Neuronal stem cell (in vitro differentiated cells): ENCODE results near the gene GPR35.

Experiments used
- DNase-seq: peaks from one replicate; pipeline ENCODE4 v3.0.0-alpha.2; 2013; ENCODE audit warnings: low spot score
- H2AFZ ChIP-seq: one replicate; pipeline ENCODE4 v1.6.1; 2013; ENCODE audit warnings: mild to moderate bottlenecking, low read length, inconsistent platforms
- H2AK5ac ChIP-seq: 2 replicates; pipeline ENCODE4 v1.6.1; 2013; ENCODE audit warnings: low read depth, mild to moderate bottlenecking, inconsistent platforms, low read length, moderate library complexity, mixed read lengths
- H2BK120ac ChIP-seq: 2 replicates; pipeline ENCODE4 v1.6.1; 2013; ENCODE audit warnings: low read depth, mild to moderate bottlenecking, inconsistent platforms, low read length, moderate library complexity, mixed read lengths
- H2BK12ac ChIP-seq: one replicate; pipeline ENCODE4 v1.6.1; 2013; ENCODE audit warnings: low read length, inconsistent platforms
- H2BK15ac ChIP-seq: 2 replicates; pipeline ENCODE4 v1.6.1; 2013; ENCODE audit warnings: mild to moderate bottlenecking, low read length, inconsistent platforms, mixed read lengths
- H2BK5ac ChIP-seq: one replicate; pipeline ENCODE4 v1.6.1; 2013; ENCODE audit warnings: inconsistent platforms, mild to moderate bottlenecking, low read length, moderate library complexity
- H3K14ac ChIP-seq: one replicate; pipeline ENCODE4 v1.6.1; 2013; ENCODE audit warnings: low read length, inconsistent platforms
- H3K18ac ChIP-seq: 2 replicates; pipeline ENCODE4 v1.6.1; 2013; ENCODE audit warnings: low read length, inconsistent platforms
- H3K23ac ChIP-seq: 2 replicates; pipeline ENCODE4 v1.6.1; 2013; ENCODE audit warnings: low read depth, mild to moderate bottlenecking, mixed read lengths, low read length, inconsistent platforms; ENCODE audit not compliant: poor library complexity
- H3K27ac ChIP-seq: replicated peaks from 3 replicates; pipeline ENCODE4 v1.5.1; 2013; ENCODE audit warnings: low read length, inconsistent platforms
- H3K27me3 ChIP-seq, 3 experiments: 2 replicates each; pipeline ENCODE4 v1.6.1; 2013; ENCODE audit warnings: low read length in 3 of 3, mild to moderate bottlenecking in 2 of 3, inconsistent platforms in 1 of 3, low read depth in 1 of 3, mixed read lengths in 1 of 3, moderate library complexity in 1 of 3; ENCODE audit not compliant: control insufficient read depth in 3 of 3, insufficient read depth in 3 of 3
- H3K36me3 ChIP-seq, 2 donors: replicated peaks in 1 of 2; 2 replicates each; pipeline ENCODE4 v1.6.1; 2013; ENCODE audit warnings: low read length in 2 of 2; ENCODE audit not compliant: control insufficient read depth in 2 of 2, insufficient read depth in 2 of 2
- H3K4ac ChIP-seq: 2 replicates; pipeline ENCODE4 v1.6.1; 2013; ENCODE audit warnings: inconsistent platforms, mild to moderate bottlenecking, low read length, moderate library complexity
- H3K4me1 ChIP-seq, 2 donors: 1 replicate in 1 of 2; 2 replicates in 1 of 2; pipeline ENCODE4 v1.6.1; 2013; ENCODE audit warnings: low read length in 2 of 2, low read depth in 1 of 2; ENCODE audit not compliant: control insufficient read depth in 2 of 2, insufficient read depth in 1 of 2
- H3K4me2 ChIP-seq: one replicate; pipeline ENCODE4 v1.6.1; 2013; ENCODE audit warnings: mild to moderate bottlenecking, low read length, inconsistent platforms; ENCODE audit not compliant: insufficient read depth, poor library complexity, severe bottlenecking
- H3K4me3 ChIP-seq, 2 donors: 2 replicates each; pipeline ENCODE4 v1.5.1; 2013; ENCODE audit warnings: low read length in 2 of 2, mild to moderate bottlenecking in 2 of 2, inconsistent platforms in 1 of 2, moderate library complexity in 1 of 2
- H3K79me1 ChIP-seq: one replicate; pipeline ENCODE4 v1.6.1; 2013; ENCODE audit warnings: low read depth, mild to moderate bottlenecking, inconsistent platforms, low read length, moderate library complexity
- H3K9ac ChIP-seq: one replicate; pipeline ENCODE4 v1.6.1; 2013; ENCODE audit warnings: mild to moderate bottlenecking, low read depth, low read length, inconsistent platforms; ENCODE audit not compliant: poor library complexity
- H3K9me3 ChIP-seq, 2 donors: replicated peaks in 1 of 2; 2 replicates each; pipeline versions ENCODE3 to v1.6.1; 2013; ENCODE audit warnings: low read length in 2 of 2, mild to moderate bottlenecking in 2 of 2, inconsistent platforms in 1 of 2, low read depth in 1 of 2, mixed read lengths in 1 of 2, moderate library complexity in 1 of 2; ENCODE audit not compliant: control insufficient read depth in 2 of 2, insufficient read depth in 1 of 2
- H4K8ac ChIP-seq: one replicate; pipeline ENCODE4 v1.6.1; 2013; ENCODE audit warnings: low read depth, mild to moderate bottlenecking, inconsistent platforms, low read length, moderate library complexity
- H4K91ac ChIP-seq: one replicate; pipeline ENCODE4 v1.6.1; 2013; ENCODE audit warnings: low read length, low read depth, mild to moderate bottlenecking, inconsistent platforms; ENCODE audit not compliant: poor library complexity
- WGBS, 2 donors: extraction: QIAGEN DNeasy Blood & Tissue Kit; methylation state at CpG; one replicate each; pipeline ENCODE4 v1.1.7; 2013; ENCODE audit warnings: missing lambda C conversion rate in 2 of 2, mixed read lengths in 1 of 2; ENCODE audit not compliant: insufficient read length in 2 of 2, insufficient replicate concordance in 1 of 2; ENCODE audit errors: extremely low coverage in 2 of 2; 5-methylcytosine and 5-hydroxymethylcytosine counted together

GPR35 gene

DNA sequence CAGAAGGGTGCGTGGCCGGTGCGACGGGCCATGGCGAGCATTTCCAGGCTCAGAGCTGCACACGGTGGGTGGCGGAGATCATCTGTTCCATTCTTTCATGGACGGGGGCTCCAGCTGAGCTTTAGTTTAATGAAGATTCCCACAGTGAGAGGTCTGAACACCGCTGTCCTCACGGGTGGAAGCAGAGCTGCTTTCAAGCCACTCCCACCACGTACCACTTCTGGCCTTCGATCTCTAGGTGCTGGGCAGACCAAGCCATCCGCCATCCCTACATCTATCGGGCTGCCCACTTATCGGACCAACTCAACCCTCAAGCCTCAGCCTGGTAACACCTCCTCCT is 18.5 kb downstream of the GPR35 start:
- peaks cover 4 to 9% of the 10 kb centered on the region in 2 donors for H3K4me1 ChIP-seq
- H3K18ac ChIP-seq, result no peak overlapping the region
- peaks cover 3% of the 10 kb centered on the region for H3K79me1 ChIP-seq
- H2BK5ac ChIP-seq, result peak overlapping the region; percentile 79
- H3K27ac ChIP-seq, result no peak overlapping the region
- H3K27me3 ChIP-seq, result peaks cover 0 to 33% (median 0%) of the 10 kb centered on the region in 3 experiments
- H3K14ac ChIP-seq, result no peak overlapping the region
- no peak overlapping the region for H2AFZ ChIP-seq
- H2AK5ac ChIP-seq, result peak overlapping the region; percentile 49
- no peak overlapping the region for H3K23ac ChIP-seq
- no peak overlapping the region for H3K4me2 ChIP-seq
- no peak overlapping the region for H2BK120ac ChIP-seq
- no peak overlapping the region for H2BK12ac ChIP-seq
- no peak for DNase-seq
- no peak overlapping the region for H4K91ac ChIP-seq
- H3K4ac ChIP-seq, result no peak overlapping the region
- H2BK15ac ChIP-seq, result peak overlapping the region; percentile 14
- WGBS, 2 donors, result no CpG with 5 or more reads among the region's 15 CpGs
- H3K36me3 ChIP-seq, result no peaks in the 10 kb centered on the region
- H4K8ac ChIP-seq, result no peak overlapping the region
- no peak overlapping the region for H3K4me3 ChIP-seq
- H3K9me3 ChIP-seq, result no peaks in the 10 kb centered on the region
- H3K9ac ChIP-seq, result peak overlapping the region; percentile 63

GRCh38 chr2:240644171-240644651 is 18.9 kb downstream of the GPR35 start:
- no peak overlapping the region for H3K23ac ChIP-seq
- WGBS, 2 donors, result no CpG with 5 or more reads among the region's 14 CpGs
- no peak for DNase-seq

DNA sequence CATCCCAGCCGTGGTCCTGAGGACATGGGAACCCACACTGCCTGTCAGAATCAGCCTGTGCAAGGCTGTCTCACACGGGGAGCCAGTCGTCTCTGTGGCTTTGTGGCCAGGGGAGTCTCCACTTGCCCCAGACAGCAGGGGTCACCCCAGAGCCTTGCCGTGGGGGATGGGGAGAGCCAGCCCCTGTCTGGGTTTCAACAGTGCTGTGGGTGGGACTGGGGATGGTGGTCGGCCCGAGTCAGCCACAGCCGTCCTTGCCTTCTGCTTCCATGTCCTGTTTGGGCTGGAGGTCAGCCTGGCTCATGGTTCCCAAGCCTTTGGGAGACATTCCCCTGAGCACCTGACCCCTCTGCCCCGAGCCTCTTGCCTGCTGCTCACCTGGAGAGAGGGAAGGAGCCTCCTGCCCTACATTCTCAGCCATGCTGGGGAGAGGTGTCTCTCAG is 19.6 kb downstream of the GPR35 start:
- Histone ChIP-seq H2BK5ac (no peak overlapping the region), H3K4me2 (no peak overlapping the region), H3K4ac (no peak overlapping the region), H3K14ac (peak overlapping the region; percentile 38), H3K36me3 (no peaks in the 10 kb centered on the region), H3K4me1 (peaks cover 4 to 11% of the 10 kb centered on the region in 2 donors), H3K4me3 (no peak overlapping the region), H2BK120ac (no peak overlapping the region), H2BK15ac (peak overlapping the region; percentile 71), H3K9me3 (no peaks in the 10 kb centered on the region), H3K27ac (no peak overlapping the region), H3K23ac (no peak overlapping the region), H4K91ac (no peak overlapping the region), H4K8ac (peak overlapping the region; percentile 17), H3K79me1 (peaks cover 3% of the 10 kb centered on the region), H3K27me3 (peaks cover 0 to 41% (median 0%) of the 10 kb centered on the region in 3 experiments), H2AFZ (no peak overlapping the region), H2AK5ac (peak overlapping the region; percentile 68), H3K9ac (peak overlapping the region; percentile 44), H3K18ac (peak overlapping the region; percentile 64), H2BK12ac (peak overlapping the region; percentile 75)
- WGBS, 2 donors, result no CpG with 5 or more reads among the region's 8 CpGs
- no peak for DNase-seq

More at GRCh38 chr2:240644171-240644651, 18.9 kb downstream of the GPR35 start:
- H3K4me3 ChIP-seq, result no peak overlapping the region
- no peak overlapping the region for H2BK15ac ChIP-seq
- H2BK5ac ChIP-seq, result peak overlapping the region; percentile 79
- no peaks in the 10 kb centered on the region for H3K36me3 ChIP-seq
- no peak overlapping the region for H2BK120ac ChIP-seq
- no peak overlapping the region for H3K27ac ChIP-seq
- H2BK12ac ChIP-seq, result peak overlapping the region; percentile 75
- H3K4ac ChIP-seq, result no peak overlapping the region
- no peak overlapping the region for H3K9ac ChIP-seq
- peaks cover 4 to 11% of the 10 kb centered on the region in 2 donors for H3K4me1 ChIP-seq
- H3K9me3 ChIP-seq, result no peaks in the 10 kb centered on the region
- H4K91ac ChIP-seq, result no peak overlapping the region
- H3K14ac ChIP-seq, result no peak overlapping the region
- peaks cover 0 to 34% (median 0%) of the 10 kb centered on the region in 3 experiments for H3K27me3 ChIP-seq
- no peak overlapping the region for H2AFZ ChIP-seq
- H2AK5ac ChIP-seq, result peak overlapping the region; percentile 15
- H3K18ac ChIP-seq, result no peak overlapping the region
- H3K79me1 ChIP-seq, result peaks cover 3% of the 10 kb centered on the region
- H3K4me2 ChIP-seq, result no peak overlapping the region
- H4K8ac ChIP-seq, result no peak overlapping the region

GRCh38 chr2:240645346-240645745 is 20.1 kb downstream of the GPR35 start:
- Histone ChIP-seq H2BK5ac (no peak overlapping the region), H3K27ac (no peak overlapping the region), H3K9me3 (no peaks in the 10 kb centered on the region), H3K4me2 (no peak overlapping the region), H3K4me1 (peaks cover 4 to 11% of the 10 kb centered on the region in 2 donors), H2AK5ac (no peak overlapping the region), H3K79me1 (peaks cover 3% of the 10 kb centered on the region), H3K4ac (no peak overlapping the region), H2AFZ (no peak overlapping the region), H4K8ac (no peak overlapping the region), H3K27me3 (peaks cover 0 to 45% (median 0%) of the 10 kb centered on the region in 3 experiments), H3K36me3 (no peaks in the 10 kb centered on the region), H2BK12ac (no peak overlapping the region), H4K91ac (no peak overlapping the region), H3K9ac (no peak overlapping the region), H3K14ac (no peak overlapping the region), H3K18ac (no peak overlapping the region), H3K4me3 (no peak overlapping the region), H2BK15ac (no peak overlapping the region), H2BK120ac (no peak overlapping the region), H3K23ac (no peak overlapping the region)
- WGBS, 2 donors, result no CpG with 5 or more reads among the region's 10 CpGs
- no peak for DNase-seq
